Naive thymus-derived CD4-positive, alpha-beta T cell (primary cell): ENCODE measurements around the gene MICAL2. TPM values are rescaled to one million over a fixed set of nuclear protein-coding genes. Genes with fewer than 3 reads are reported as not detected.

Experiments used
- ATAC-seq: fragments of 150-1000 bp; cut with Tn5 transposase; 2 replicates; pipeline ENCODE4 v1.10.0; 2021; ENCODE audit warnings: mild to moderate bottlenecking, moderate library complexity
- CTCF ChIA-PET: fragments of 350-600 bp; sonication (Branson Sonifier 250); formaldehyde crosslinking; loops from one replicate; lab custom pipeline; 2021; ENCODE audit warnings: antibody characterized with exemption; lab: Charles Lee
- POLR2A ChIA-PET: fragments of 350-600 bp; sonication (Branson Sonifier 250); formaldehyde crosslinking; loops from one replicate; lab custom pipeline; 2021; ENCODE audit warnings: antibody characterized with exemption, inconsistent platforms; lab: Charles Lee
- DNase-seq, 9 donors: peaks; one replicate each; pipeline versions ENCODE4 v3.0.0 to v3.0.0-alpha.2; 2020 to 2022; ENCODE audit warnings: mixed read lengths in 1 of 9
- H3K27ac ChIP-seq: one replicate; pipeline ENCODE4 v1.7.0; 2013; ENCODE audit warnings: mild to moderate bottlenecking, low read depth, low read length, moderate library complexity
- H3K27me3 ChIP-seq, 2 donors: one replicate each; pipeline ENCODE4 v1.7.0; 2013; ENCODE audit warnings: low read length in 2 of 2, mild to moderate bottlenecking in 2 of 2, moderate library complexity in 2 of 2; ENCODE audit not compliant: control insufficient read depth in 2 of 2, insufficient read depth in 2 of 2
- H3K36me3 ChIP-seq, 3 experiments: 1 replicate in 2 of 3; 2 replicates in 1 of 3; pipeline ENCODE4 v1.7.0; 2013; ENCODE audit warnings: low read length in 3 of 3, mild to moderate bottlenecking in 3 of 3, moderate library complexity in 1 of 3; ENCODE audit not compliant: insufficient read depth in 3 of 3, control insufficient read depth in 2 of 3
- H3K4me1 ChIP-seq, 2 donors: one replicate each; pipeline ENCODE4 v1.7.0; 2013; ENCODE audit warnings: low read length in 2 of 2, mild to moderate bottlenecking in 2 of 2, moderate library complexity in 1 of 2; ENCODE audit not compliant: control insufficient read depth in 2 of 2, insufficient read depth in 2 of 2
- H3K4me3 ChIP-seq: 2 replicates; pipeline ENCODE4 v1.7.0; 2013; ENCODE audit warnings: mild to moderate bottlenecking, low read length
- H3K9me3 ChIP-seq, 3 experiments: 1 replicate in 2 of 3; 2 replicates in 1 of 3; pipeline ENCODE4 v1.7.0; 2013; ENCODE audit warnings: low read length in 3 of 3; ENCODE audit not compliant: control insufficient read depth in 2 of 3
- H3K27ac Mint-ChIP-seq, 9 donors: one replicate each; pipeline ENCODE4 v1.8.0; 2020 to 2022; ENCODE audit warnings: mixed read lengths in 9 of 9, mild to moderate bottlenecking in 8 of 9, moderate library complexity in 5 of 9, inconsistent platforms in 2 of 9
- H3K27me3 Mint-ChIP-seq, 5 donors: one replicate each; pipeline ENCODE4 v1.8.0; 2021 to 2022; ENCODE audit warnings: mixed read lengths in 5 of 5, mild to moderate bottlenecking in 1 of 5
- H3K36me3 Mint-ChIP-seq, 5 donors: one replicate each; pipeline ENCODE4 v1.8.0; 2020 to 2022; ENCODE audit warnings: mixed read lengths in 5 of 5, mild to moderate bottlenecking in 3 of 5, inconsistent platforms in 1 of 5
- H3K4me1 Mint-ChIP-seq, 7 donors: one replicate each; pipeline ENCODE4 v1.8.0; 2020 to 2022; ENCODE audit warnings: mixed read lengths in 7 of 7, mild to moderate bottlenecking in 3 of 7, inconsistent platforms in 1 of 7
- H3K4me3 Mint-ChIP-seq, 10 donors: one replicate each; pipeline ENCODE4 v1.8.0; 2020 to 2022; ENCODE audit warnings: mild to moderate bottlenecking in 10 of 10, mixed read lengths in 10 of 10, moderate library complexity in 6 of 10, inconsistent platforms in 2 of 10
- H3K9me3 Mint-ChIP-seq, 11 donors: one replicate each; pipeline ENCODE4 v1.8.0; 2020 to 2022; ENCODE audit warnings: mixed read lengths in 11 of 11, mild to moderate bottlenecking in 4 of 11, inconsistent platforms in 1 of 11, moderate library complexity in 1 of 11
- intact Hi-C, 2 donors: fragments of 100-400 bp; cut with micrococcal nuclease; formaldehyde crosslinking; loops; one replicate each; pipeline ENCODE4 v1.15.1; 2023
- polyA plus RNA-seq, 2 donors: library from polyadenylated mRNA; unstranded; fragments of 300-500 nt; fragmentation: Illumina TruSeq; gene quantifications; one replicate each; pipeline ENCODE4 v1.2.3, GENCODE V29; 2021
- total RNA-seq, 6 experiments: library from RNA in 5 of 6; stranded (reverse) in 5 of 6; gene quantifications; 1 replicate in 5 of 6; 2 replicates in 1 of 6; pipeline ENCODE4 v1.2.3 and lab custom pipeline; 2021 to 2026

Gene MICAL2
- total and polyA plus RNA-seq, 7 experiments from 2014 or later: 1.1 to 112 (median 7.6) TPM

DNA sequence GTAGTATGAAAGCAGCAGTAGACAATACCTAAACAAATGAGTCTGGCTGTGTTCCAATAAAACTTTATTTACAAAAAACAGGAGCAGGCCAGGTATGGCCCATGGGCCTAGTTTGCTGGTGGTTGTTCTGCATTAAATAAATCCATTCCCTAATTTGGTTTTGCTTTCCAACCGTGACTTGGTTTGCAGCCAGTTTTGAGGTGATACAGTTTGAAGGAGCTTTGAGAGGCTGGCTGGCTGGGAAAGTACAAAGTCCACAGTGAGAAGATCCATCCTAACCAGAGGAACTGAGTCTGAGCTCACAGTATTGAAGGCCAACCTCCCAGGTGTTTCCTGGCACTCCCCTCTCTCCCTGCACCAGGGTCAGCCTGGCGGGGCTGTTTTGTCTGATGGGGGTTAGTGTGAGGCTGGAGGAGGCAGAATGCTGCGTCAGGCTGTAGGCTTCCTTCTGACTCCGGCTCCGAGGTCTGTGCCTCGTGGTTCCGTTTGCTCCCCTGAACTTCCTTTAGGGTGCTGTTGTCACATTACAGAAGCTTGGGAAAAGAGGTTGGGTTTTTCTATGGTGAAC, 129.5 kb downstream of the MICAL2 start:
- no peak overlapping the region for H3K27ac Mint-ChIP-seq
- intact Hi-C loops: no loop called here
- POLR2A ChIA-PET: no interaction called here

DNA sequence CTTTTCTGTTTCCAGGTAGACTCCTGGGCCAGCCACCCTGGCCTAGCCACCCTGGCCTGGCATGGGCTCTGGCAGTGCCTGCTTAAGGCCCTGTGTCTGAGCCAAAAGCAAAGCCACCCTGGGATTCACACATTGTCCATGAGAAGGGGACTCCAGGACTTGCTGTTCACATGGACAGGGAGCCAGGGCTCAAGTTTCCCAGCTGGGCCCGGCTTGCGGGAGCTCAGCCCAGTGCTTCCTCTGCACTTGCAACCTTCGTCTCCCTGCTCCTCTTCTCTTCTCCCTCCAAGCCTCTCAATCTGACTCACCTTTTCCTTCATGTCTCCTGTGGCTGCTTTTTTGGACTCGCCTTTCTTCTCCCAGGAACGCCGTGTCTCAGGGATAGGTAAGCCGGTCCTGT, 130.3 kb downstream of the MICAL2 start:
- Histone ChIP-seq H3K27me3 (no peaks in the 10 kb centered on the region), H3K27ac (no peak overlapping the region), H3K9me3 (no peaks in the 10 kb centered on the region), H3K36me3 (no peaks in the 10 kb centered on the region), H3K4me1 (peaks cover 4 to 24% of the 10 kb centered on the region in 2 donors), H3K4me3 (no peak overlapping the region)
- CTCF ChIA-PET: interaction anchor here (0.6 to 1.8 kb wide), 3 partner anchors 40 to 1207 kb away, joined by 3 to 4 read pairs (median 3); no protein-coding TSS in a partner anchor
- peaks cover 0 to 16% (median 0%) of the 10 kb centered on the region in 5 donors for H3K36me3 Mint-ChIP-seq
- no peak overlapping the region for H3K4me3 Mint-ChIP-seq
- POLR2A ChIA-PET: no interaction called here
- peak overlapping the region in 2 of 9 donors; percentile 54 to 55 for H3K27ac Mint-ChIP-seq
- intact Hi-C loops: no loop called here
- H3K9me3 Mint-ChIP-seq: no peaks in the 10 kb centered on the region
- H3K27me3 Mint-ChIP-seq: no peaks in the 10 kb centered on the region
- H3K4me1 Mint-ChIP-seq: peaks cover 22 to 45% (median 42%) of the 10 kb centered on the region in 7 donors
- ATAC-seq (no peak), DNase-seq (no peak)

More for the DNA sequence above, 129.5 kb downstream of the MICAL2 start:
- DNase-seq: no peak
- ATAC-seq: no peak
- peaks cover 28 to 51% (median 48%) of the 10 kb centered on the region in 7 donors for H3K4me1 Mint-ChIP-seq
- H3K27me3 Mint-ChIP-seq: no peaks in the 10 kb centered on the region
- Histone ChIP-seq H3K4me3 (no peak overlapping the region), H3K27me3 (no peaks in the 10 kb centered on the region), H3K36me3 (no peaks in the 10 kb centered on the region), H3K9me3 (no peaks in the 10 kb centered on the region), H3K4me1 (peaks cover 10 to 27% of the 10 kb centered on the region in 2 donors), H3K27ac (no peak overlapping the region)
- peaks cover 0 to 17% (median 0%) of the 10 kb centered on the region in 5 donors for H3K36me3 Mint-ChIP-seq
- H3K9me3 Mint-ChIP-seq: no peaks in the 10 kb centered on the region
- CTCF ChIA-PET: interaction anchor here (1.3 to 5.5 kb wide), 3 partner anchors 13 to 194 kb away, joined by 3 to 67 read pairs (median 4); no protein-coding TSS in a partner anchor
- no peak overlapping the region for H3K4me3 Mint-ChIP-seq

GRCh38 chr11:12241401-12241800, 131.0 kb downstream of the MICAL2 start:
- Histone ChIP-seq H3K36me3 (no peaks in the 10 kb centered on the region), H3K27ac (no peak overlapping the region), H3K9me3 (no peaks in the 10 kb centered on the region), H3K4me1 (peaks cover 0 to 18% of the 10 kb centered on the region in 2 donors), H3K27me3 (no peaks in the 10 kb centered on the region), H3K4me3 (no peak overlapping the region)
- Mint-ChIP-seq H3K4me3 (peak overlapping the region in 3 of 10 donors; percentile 23 to 68 (median 55)), H3K36me3 (peaks cover 0 to 16% (median 0%) of the 10 kb centered on the region in 5 donors), H3K4me1 (peaks cover 15 to 38% (median 35%) of the 10 kb centered on the region in 7 donors), H3K9me3 (no peaks in the 10 kb centered on the region), H3K27me3 (no peaks in the 10 kb centered on the region), H3K27ac (peak overlapping the region in 5 of 9 donors; percentile 14 to 86 (median 77))
- CTCF ChIA-PET: interaction anchor here (1.0 kb wide), 1 partner anchor 40 kb away, joined by 3 read pairs; no protein-coding TSS in a partner anchor
- DNase-seq: no peak
- POLR2A ChIA-PET: no interaction called here
- intact Hi-C loops: no loop called here
- no peak for ATAC-seq

GRCh38 chr11:12241971-12242672, 131.7 kb downstream of the MICAL2 start:
- POLR2A ChIA-PET: interaction anchor here (0.8 to 1.0 kb wide), 2 partner anchors 17 to 26 kb away, joined by 3 to 4 read pairs; no protein-coding TSS in a partner anchor
- CTCF ChIA-PET: interaction anchor here (0.9 to 1.0 kb wide), 2 partner anchors 9 to 39 kb away, joined by 3 read pairs; no protein-coding TSS in a partner anchor
- DNase-seq: peak in 6 of 9 donors; percentile 11 to 58 (median 33)

DNA sequence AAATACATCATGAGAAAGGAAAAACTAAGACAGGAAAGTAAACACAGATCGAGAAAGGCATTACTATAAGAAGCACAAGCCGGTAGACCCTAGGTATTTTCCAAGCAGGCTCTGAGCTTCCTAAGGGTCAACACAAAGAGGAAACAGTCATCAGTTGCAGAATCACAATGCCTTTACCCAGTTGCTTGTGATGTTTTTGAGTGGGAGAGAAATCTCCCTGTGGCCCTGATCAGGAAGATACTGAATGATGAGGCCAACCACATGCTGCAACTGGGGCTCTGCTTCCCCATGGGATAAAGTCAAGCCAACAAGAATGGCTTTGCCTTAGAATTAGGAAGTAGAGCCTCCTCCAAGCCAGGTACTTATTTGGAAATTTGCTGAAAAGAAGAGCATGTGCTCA, 132.6 kb downstream of the MICAL2 start:
- Mint-ChIP-seq H3K27me3 (no peaks in the 10 kb centered on the region), H3K9me3 (no peaks in the 10 kb centered on the region), H3K4me1 (peaks cover 10 to 32% (median 30%) of the 10 kb centered on the region in 7 donors), H3K27ac (peak overlapping the region; percentile 26 to 90 (median 68)), H3K36me3 (peaks cover 0 to 14% (median 0%) of the 10 kb centered on the region in 5 donors), H3K4me3 (peak overlapping the region in 5 of 10 donors; percentile 29 to 75 (median 61))
- H3K27me3 ChIP-seq: no peaks in the 10 kb centered on the region
- ChIA-PET POLR2A (interaction anchor here (0.8 to 1.0 kb wide), 2 partner anchors 18 to 27 kb away, joined by 3 to 4 read pairs; no protein-coding TSS in a partner anchor), CTCF (interaction anchor here (0.9 kb wide), 1 partner anchor 8 kb away, joined by 3 read pairs; no protein-coding TSS in a partner anchor)
- H3K4me1 ChIP-seq: peaks cover 0 to 18% of the 10 kb centered on the region in 2 donors
- H3K4me3 ChIP-seq: no peak overlapping the region
- no peak for DNase-seq
- no peaks in the 10 kb centered on the region for H3K36me3 ChIP-seq
- intact Hi-C loops: no loop called here
- no peak for ATAC-seq
- no peak overlapping the region for H3K27ac ChIP-seq
- H3K9me3 ChIP-seq: no peaks in the 10 kb centered on the region

More at GRCh38 chr11:12241971-12242672, 131.7 kb downstream of the MICAL2 start:
- H3K27me3 ChIP-seq: no peaks in the 10 kb centered on the region
- peak overlapping the region; percentile 32 to 75 (median 57) for H3K4me3 Mint-ChIP-seq
- no peaks in the 10 kb centered on the region for H3K9me3 ChIP-seq
- H3K36me3 ChIP-seq: no peaks in the 10 kb centered on the region
- H3K9me3 Mint-ChIP-seq: no peaks in the 10 kb centered on the region
- peaks cover 10 to 32% (median 30%) of the 10 kb centered on the region in 7 donors for H3K4me1 Mint-ChIP-seq
- H3K4me3 ChIP-seq: no peak overlapping the region
- no peaks in the 10 kb centered on the region for H3K27me3 Mint-ChIP-seq
- H3K27ac Mint-ChIP-seq: peak overlapping the region; percentile 8 to 90 (median 61)
- H3K27ac ChIP-seq: no peak overlapping the region
- H3K36me3 Mint-ChIP-seq: peaks cover 0 to 12% (median 0%) of the 10 kb centered on the region in 5 donors
- ATAC-seq: peak; percentile 58
- peaks cover 0 to 18% of the 10 kb centered on the region in 2 donors for H3K4me1 ChIP-seq
- intact Hi-C loops: no loop called here

DNA sequence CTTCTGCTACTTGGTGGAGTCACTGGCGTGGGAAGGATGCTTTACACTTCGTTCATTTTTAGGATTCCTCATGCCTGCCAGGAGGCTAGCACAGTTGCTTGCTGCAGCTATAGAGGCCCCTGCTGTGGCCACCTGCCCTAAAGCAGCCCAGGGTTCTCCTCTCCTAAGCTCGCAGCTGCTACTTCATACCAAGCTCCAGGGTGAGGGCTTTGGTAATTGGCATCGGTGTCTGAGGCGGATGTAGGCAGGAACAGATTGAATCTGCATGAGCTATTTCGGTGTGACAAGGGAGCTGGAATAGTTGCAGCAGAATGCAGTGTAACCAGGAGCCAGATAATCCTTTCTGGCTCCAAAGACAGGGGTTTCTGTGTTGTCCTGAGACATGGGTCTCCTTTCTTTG, 133.1 kb downstream of the MICAL2 start:
- CTCF ChIA-PET: no interaction called here

More for the DNA sequence above, 133.1 kb downstream of the MICAL2 start:
- H3K9me3 Mint-ChIP-seq: no peaks in the 10 kb centered on the region
- H3K27ac Mint-ChIP-seq: peak overlapping the region in 7 of 9 donors; percentile 25 to 86 (median 56)
- Histone ChIP-seq H3K27me3 (no peaks in the 10 kb centered on the region), H3K4me1 (peaks cover 0 to 18% of the 10 kb centered on the region in 2 donors), H3K27ac (no peak overlapping the region), H3K9me3 (no peaks in the 10 kb centered on the region), H3K36me3 (no peaks in the 10 kb centered on the region), H3K4me3 (no peak overlapping the region)
- intact Hi-C loops: no loop called here
- POLR2A ChIA-PET: interaction anchor here (1.0 kb wide), 1 partner anchor 19 kb away, joined by 4 read pairs; no protein-coding TSS in a partner anchor
- no peak for ATAC-seq
- peaks cover 10 to 32% (median 30%) of the 10 kb centered on the region in 7 donors for H3K4me1 Mint-ChIP-seq
- peak overlapping the region in 1 of 10 donors; percentile 25 for H3K4me3 Mint-ChIP-seq
- no peak for DNase-seq
- no peaks in the 10 kb centered on the region for H3K27me3 Mint-ChIP-seq
- H3K36me3 Mint-ChIP-seq: peaks cover 0 to 10% (median 0%) of the 10 kb centered on the region in 5 donors
